ENCODE results near the gene MAG. TPM values are rescaled to one million over a fixed set of nuclear protein-coding genes. Genes with fewer than 3 reads are reported as not detected.
"Not testable (repeated sequence)": the region's sequence is repeated elsewhere in the genome, so short reads cannot be mapped to it uniquely, and the experiment has no call there.

The MAG gene
- total RNA-seq, 1 donor from 2014 or later = not detected

DNA sequence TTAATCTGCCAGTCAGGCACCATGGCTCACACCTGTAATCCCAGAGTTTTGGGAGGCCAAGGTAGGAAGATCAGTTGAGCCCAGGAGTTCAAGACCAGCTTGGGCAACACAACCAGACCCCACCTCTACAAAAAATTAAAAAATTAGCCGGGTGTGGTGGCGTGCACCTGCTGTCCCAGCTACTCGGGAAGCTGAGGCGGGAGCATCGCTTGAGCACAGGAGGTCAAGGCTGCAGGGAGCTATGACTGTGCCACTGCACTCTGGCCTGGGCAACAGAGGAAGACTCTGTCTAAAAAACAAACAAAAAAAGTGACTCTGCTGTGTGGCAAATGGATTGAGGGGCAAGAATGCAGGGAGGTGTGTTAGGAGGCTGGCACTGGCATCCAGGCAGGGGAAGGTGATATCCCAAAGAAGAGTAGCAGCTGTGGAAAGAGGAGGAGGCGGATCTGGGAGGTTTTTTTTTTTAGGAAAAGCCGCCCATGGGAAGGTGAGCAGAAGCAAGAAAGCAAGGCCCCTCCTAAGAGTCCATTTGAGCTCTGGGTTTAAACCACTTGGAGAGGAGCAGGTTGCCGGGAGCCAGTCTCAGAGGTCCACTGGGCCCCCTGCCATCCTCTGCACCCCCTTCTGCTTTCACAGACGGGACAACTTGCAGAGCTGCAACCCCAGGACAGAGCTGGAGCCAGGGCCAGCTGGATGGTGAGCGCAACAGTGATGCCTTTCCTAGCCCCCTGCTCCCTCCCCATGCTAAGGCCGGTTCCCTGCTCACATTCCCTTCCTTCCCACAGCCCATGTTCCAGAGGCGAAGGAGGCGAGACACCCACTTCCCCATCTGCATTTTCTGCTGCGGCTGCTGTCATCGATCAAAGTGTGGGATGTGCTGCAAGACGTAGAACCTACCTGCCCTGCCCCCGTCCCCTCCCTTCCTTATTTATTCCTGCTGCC is 7.5 kb upstream of the MAG start:
- Mint-ChIP-seq H3K36me3 (ENCODE audit: low read depth) (no peaks in the 10 kb centered on the region), H3K27ac (peak overlapping the region; percentile 23), H3K9me3 (no peaks in the 10 kb centered on the region), H3K4me3 (no peak overlapping the region), H3K4me1 (no peaks in the 10 kb centered on the region), H3K27me3 (peaks cover 18% of the 10 kb centered on the region)
- intact Hi-C loops (cut with micrococcal nuclease) = no loop called here
- no peak for DNase-seq

DNA sequence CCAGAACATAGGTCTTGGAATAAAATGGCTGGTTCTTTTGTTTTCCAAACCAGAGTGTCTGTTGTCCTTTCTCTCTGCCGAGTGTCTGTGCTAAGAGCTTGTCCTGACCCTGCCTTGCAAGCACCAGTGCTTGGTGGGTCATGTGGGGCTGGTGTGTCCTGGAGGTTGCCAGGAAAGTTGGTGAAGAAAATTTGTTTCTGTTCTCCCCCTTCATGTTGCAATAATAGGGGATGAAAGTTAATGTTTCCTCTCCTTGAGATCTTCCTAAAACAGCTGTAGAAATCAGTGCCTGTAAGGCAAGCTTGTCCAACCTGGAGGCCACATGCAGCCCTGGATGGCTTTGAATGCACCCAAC is 6.9 kb upstream of the MAG start:
- Mint-ChIP-seq H3K4me1 (no peaks in the 10 kb centered on the region), H3K9me3 (no peaks in the 10 kb centered on the region), H3K36me3 (ENCODE audit: low read depth) (no peaks in the 10 kb centered on the region), H3K27ac (no peak overlapping the region), H3K4me3 (no peak overlapping the region), H3K27me3 (peaks cover 18% of the 10 kb centered on the region)
- intact Hi-C loops (cut with micrococcal nuclease) = no loop called here
- no peak for DNase-seq

DNA sequence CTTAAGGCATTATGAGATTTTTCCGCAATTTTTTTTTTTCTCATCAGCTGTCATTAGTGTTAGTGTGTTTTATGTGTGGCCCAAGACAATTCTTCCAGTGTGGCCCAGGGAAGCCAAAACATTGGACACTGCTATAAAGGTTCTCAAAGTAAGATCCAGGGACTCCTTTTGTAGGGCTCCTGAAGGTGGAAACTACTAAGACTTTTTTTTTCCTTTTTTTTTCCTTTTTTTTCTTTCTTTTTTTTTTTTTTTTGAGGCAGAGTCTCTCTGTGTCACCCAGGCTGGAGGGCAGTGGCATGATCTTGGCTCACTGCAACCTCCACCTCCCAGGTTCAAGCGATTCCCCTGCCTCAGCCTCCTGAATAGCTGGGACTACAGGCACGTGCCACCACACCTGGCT is 6.5 kb upstream of the MAG start:
- H3K4me1 Mint-ChIP-seq; intact Hi-C loops (cut with micrococcal nuclease); H3K36me3 Mint-ChIP-seq (ENCODE audit: low read depth); DNase-seq; H3K4me3 Mint-ChIP-seq; H3K9me3 Mint-ChIP-seq; H3K27ac Mint-ChIP-seq: not testable (repeated sequence)
- H3K27me3 Mint-ChIP-seq = peaks cover 18% of the 10 kb centered on the region

DNA sequence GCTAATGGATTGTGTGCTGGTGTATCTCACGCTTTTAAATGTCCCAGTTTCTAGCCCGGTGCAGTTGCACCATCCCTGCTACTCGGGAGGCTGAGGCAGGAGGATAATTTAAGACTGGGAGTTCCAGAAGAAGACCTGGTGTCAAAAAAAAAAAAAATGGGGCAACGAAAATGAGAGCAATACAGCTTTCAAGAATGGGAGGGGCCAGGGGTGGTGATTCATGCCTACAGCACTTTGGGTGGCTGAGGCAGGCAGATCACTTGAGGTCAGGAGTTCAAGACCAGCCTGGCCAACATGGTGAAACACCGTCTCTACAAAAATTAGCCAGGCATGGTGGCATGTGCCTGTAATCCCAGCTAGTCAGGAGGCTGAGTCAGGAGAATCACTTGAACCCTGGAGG is 5.9 kb upstream of the MAG start:
- H3K9me3 Mint-ChIP-seq; H3K4me3 Mint-ChIP-seq; H3K27ac Mint-ChIP-seq; H3K4me1 Mint-ChIP-seq; H3K36me3 Mint-ChIP-seq (ENCODE audit: low read depth); intact Hi-C loops (cut with micrococcal nuclease); DNase-seq: not testable (repeated sequence)
- H3K27me3 Mint-ChIP-seq = peaks cover 18% of the 10 kb centered on the region

DNA sequence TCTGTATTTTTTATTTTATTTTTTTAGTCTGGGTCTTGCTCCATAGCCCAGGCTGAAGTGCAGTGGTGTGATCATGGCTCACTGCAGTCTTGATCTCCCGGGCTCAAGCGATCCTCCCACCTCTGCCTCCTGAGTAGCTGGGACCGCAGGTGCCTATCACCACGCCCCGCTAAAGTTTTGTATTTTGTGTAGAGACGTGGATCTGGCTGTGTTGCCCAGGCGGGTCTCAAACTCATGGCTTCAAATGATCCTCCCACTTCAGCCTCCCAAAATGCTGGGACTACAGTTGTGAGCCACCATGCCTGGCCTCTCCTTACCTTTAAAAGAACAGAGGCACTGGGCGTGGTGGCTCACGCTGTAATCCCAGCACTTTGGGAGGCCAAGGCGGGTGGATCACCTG is 4.2 kb upstream of the MAG start:
- Mint-ChIP-seq H3K4me3 (no peak overlapping the region), H3K4me1 (no peaks in the 10 kb centered on the region), H3K27ac (no peak overlapping the region), H3K36me3 (ENCODE audit: low read depth) (no peaks in the 10 kb centered on the region), H3K27me3 (peaks cover 14% of the 10 kb centered on the region), H3K9me3 (no peaks in the 10 kb centered on the region)
- no peak for DNase-seq
- intact Hi-C loops (cut with micrococcal nuclease) = no loop called here

DNA sequence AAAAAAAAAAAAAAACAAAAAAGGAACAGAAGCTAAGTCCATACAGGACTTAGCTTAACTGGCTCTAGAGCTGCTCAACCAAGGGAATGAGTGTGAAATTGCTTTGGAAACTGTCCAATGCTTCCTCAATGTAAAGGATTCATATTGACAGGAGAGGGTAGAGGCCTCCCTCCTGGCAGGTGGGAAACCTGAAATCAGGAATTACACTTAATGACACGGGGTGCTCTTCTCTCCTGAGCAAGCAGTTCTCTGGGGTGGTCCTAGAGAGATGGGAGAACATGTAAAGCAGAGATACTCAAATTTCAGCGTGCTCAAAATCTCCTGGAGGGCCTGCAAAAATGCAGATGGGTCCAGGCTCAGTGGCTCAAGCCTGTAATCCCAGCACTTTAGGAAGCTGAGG is 3.6 kb upstream of the MAG start:
- Mint-ChIP-seq H3K9me3 (no peaks in the 10 kb centered on the region), H3K27me3 (peaks cover 8% of the 10 kb centered on the region), H3K27ac (no peak overlapping the region), H3K4me3 (no peak overlapping the region), H3K4me1 (no peaks in the 10 kb centered on the region), H3K36me3 (ENCODE audit: low read depth) (no peaks in the 10 kb centered on the region)
- intact Hi-C loops (cut with micrococcal nuclease) = no loop called here
- DNase-seq = no peak

DNA sequence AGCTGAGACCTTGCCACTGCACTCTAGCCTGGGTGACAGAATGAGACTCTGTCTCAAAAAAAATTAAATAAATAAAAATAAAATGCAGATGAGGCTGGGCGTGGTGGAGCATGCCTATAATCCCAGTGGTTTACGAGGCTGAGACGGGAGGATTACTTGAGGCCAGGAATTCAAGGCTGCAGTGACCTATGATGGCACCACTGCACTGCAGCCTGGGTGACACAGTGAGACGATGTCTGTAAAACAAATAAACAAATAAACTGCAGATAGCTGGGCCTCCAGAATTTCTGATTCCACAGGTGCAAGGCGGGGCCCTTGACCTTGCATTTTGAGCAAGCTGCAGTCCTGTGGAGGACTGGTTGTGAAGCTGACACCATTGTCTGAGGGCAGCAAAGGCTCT is 3.1 kb upstream of the MAG start:
- intact Hi-C loops (cut with micrococcal nuclease) = no loop called here
- peaks cover 6% of the 10 kb centered on the region for H3K27me3 Mint-ChIP-seq
- no peak overlapping the region for H3K4me3 Mint-ChIP-seq
- no peaks in the 10 kb centered on the region for H3K36me3 Mint-ChIP-seq (ENCODE audit: low read depth)
- H3K4me1 Mint-ChIP-seq = no peaks in the 10 kb centered on the region
- H3K9me3 Mint-ChIP-seq = no peaks in the 10 kb centered on the region
- no peak overlapping the region for H3K27ac Mint-ChIP-seq
- DNase-seq = no peak

DNA sequence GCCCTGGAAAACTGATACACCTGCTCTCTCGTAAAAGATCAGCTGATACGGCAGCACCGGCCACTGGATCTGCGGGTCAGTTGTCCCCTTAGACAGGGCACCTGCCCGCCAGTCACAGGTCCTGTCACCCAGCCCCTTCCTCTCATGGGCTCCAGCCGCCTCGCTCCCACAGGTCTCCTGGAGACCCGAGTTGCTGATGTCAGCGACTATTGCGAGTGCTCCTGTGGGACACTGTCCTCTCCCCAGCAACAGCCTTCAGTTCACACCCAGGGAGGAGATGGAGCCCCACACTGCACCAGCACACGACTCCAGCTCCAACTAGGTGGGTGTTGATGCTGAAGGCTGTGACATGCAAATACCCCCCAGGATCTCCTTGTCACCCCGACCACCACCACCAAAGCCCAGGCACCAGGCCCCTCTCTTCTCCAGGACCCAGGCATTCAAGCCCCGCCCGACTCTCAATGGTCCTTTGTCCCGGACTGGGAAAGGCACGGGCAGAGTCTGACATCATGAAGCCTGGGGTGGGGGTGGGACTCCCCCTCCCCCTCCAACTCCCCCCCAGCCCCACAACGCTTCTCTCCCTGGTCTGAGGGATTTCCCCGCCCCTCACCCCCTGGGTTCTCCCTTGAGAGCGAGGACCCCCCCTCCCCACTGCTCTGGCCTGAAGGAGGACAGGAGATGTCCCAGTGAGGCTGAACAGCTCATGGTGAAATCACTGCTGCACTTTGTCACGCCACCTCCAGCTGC is 1.4 kb upstream of the MAG start:
- Mint-ChIP-seq H3K9me3 (no peaks in the 10 kb centered on the region), H3K27me3 (peaks cover 4% of the 10 kb centered on the region), H3K27ac (no peak overlapping the region), H3K4me1 (no peaks in the 10 kb centered on the region), H3K36me3 (ENCODE audit: low read depth) (no peaks in the 10 kb centered on the region), H3K4me3 (no peak overlapping the region)
- no peak for DNase-seq
- intact Hi-C loops (cut with micrococcal nuclease) = no loop called here

DNA sequence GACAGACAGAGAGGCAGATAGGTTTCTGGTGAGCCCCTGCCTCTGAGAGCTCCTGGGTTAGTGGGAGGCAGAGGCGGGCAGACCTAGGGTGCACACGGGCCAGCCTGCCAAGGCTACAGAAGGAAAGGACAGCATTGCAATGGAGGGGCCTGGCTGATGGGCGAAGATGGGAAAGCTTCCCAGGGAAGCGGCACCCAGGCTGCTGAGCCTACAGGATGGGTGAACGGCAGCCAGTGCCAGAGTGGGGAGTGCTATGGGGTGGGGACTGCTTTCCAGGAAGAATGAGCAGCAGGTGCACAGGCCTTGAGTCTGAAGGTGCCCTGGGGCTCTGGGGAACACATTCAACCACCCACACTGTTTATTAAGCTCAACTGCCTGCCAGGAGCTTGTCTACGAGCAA is 702 bp upstream of the MAG start:
- Mint-ChIP-seq H3K27me3 (peaks cover 4% of the 10 kb centered on the region), H3K9me3 (no peaks in the 10 kb centered on the region), H3K36me3 (ENCODE audit: low read depth) (no peaks in the 10 kb centered on the region), H3K4me3 (no peak overlapping the region), H3K27ac (no peak overlapping the region), H3K4me1 (peaks cover 7% of the 10 kb centered on the region)
- no peak for DNase-seq
- intact Hi-C loops (cut with micrococcal nuclease) = no loop called here

DNA sequence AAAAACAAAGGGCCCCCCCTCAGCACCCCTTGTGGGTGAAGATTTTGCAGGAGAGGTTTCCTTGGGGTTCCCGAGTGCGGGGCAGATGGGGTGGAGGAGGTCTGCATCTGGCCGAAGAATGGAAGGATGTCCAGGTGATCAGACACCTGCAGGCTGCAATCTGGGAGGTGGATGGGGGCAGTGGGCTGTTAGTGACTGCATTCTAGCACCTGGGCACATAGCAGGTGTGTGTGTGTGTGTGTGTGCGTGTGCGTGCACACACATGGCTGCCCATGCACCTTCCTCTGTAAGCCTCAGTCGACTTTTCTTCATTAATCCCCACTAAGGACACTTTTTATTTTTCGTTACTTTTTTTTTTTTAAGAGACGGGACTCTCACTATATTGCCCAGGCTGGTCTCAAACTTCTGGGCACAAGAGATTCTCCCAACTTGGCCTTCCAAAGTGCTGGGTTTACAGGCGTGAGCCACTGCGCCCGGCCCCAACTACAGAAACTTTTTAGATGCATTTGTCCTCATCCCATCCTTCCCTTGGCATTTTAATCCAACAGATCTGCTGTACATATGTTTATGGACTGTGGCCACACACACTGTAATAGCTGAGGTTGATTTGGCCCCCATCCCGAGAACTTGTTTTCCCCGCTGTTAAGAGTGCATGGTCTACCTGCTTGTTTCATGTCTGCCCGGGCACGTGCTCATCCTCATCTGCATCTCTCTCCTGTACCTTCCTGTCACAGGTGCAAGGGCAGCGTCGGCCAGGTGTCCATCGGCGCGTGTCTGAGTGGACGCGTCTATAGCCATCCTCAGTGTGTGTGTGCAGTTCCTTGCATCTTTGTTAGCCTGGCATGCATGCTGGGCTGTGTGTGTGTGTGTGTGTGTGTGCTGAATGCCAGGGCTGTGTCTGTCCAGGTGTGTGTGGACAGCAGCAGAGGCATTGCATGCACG is 731 bp downstream of the MAG start:
- Mint-ChIP-seq H3K9me3 (no peaks in the 10 kb centered on the region), H3K27ac (no peak overlapping the region), H3K27me3 (peaks cover 4% of the 10 kb centered on the region), H3K36me3 (ENCODE audit: low read depth) (no peaks in the 10 kb centered on the region), H3K4me3 (no peak overlapping the region), H3K4me1 (peaks cover 7% of the 10 kb centered on the region)
- intact Hi-C loops (cut with micrococcal nuclease) = no loop called here
- no peak for DNase-seq

DNA sequence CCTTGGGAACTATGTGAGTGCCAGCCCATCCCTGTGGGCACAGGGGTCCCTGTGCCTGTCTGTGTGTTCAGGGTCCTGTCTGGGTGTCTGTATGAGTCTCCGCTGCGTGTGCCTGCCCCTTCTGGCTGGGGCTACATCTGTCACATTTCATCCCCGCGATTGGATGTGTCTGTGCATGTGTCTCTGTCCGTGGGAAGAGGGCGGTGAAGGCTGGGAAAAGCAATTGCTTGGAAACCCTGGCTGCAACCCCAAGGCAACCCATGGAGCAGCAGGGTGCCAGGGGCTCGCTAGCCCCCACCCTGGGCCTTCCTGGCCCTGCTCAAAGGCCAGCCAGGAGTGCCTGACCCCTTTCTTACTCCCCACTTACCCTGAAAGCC is 1.4 kb downstream of the MAG start:
- intact Hi-C loops (cut with micrococcal nuclease) = no loop called here
- Mint-ChIP-seq H3K27ac (no peak overlapping the region), H3K36me3 (ENCODE audit: low read depth) (no peaks in the 10 kb centered on the region), H3K4me3 (no peak overlapping the region), H3K27me3 (peaks cover 4% of the 10 kb centered on the region), H3K4me1 (peaks cover 7% of the 10 kb centered on the region), H3K9me3 (no peaks in the 10 kb centered on the region)
- DNase-seq = no peak

DNA sequence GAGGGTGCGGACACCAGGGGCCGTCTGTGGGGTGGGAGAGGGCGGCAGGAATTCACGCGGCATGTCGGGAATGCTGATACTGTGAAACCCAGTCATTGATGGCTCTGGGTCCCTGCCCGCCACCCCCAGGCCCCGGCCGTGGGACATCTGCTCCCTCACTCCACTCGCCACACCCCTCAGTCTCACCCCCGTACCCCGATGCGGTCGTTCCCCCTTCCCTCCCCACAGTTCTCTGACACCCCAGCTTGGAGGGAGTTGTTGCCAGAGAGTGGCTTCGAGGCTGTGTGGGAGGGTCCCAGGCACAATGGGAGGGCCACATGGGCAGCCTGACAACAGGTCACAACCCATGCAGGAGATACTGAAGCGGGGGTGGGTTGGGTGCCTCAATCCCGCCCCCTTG is 1.8 kb downstream of the MAG start:
- H3K4me1 Mint-ChIP-seq = peaks cover 7% of the 10 kb centered on the region
- intact Hi-C loops (cut with micrococcal nuclease) = no loop called here
- no peak overlapping the region for H3K4me3 Mint-ChIP-seq
- H3K36me3 Mint-ChIP-seq (ENCODE audit: low read depth) = no peaks in the 10 kb centered on the region
- DNase-seq = no peak
- no peak overlapping the region for H3K27ac Mint-ChIP-seq
- peaks cover 4% of the 10 kb centered on the region for H3K27me3 Mint-ChIP-seq
- H3K9me3 Mint-ChIP-seq = no peaks in the 10 kb centered on the region

DNA sequence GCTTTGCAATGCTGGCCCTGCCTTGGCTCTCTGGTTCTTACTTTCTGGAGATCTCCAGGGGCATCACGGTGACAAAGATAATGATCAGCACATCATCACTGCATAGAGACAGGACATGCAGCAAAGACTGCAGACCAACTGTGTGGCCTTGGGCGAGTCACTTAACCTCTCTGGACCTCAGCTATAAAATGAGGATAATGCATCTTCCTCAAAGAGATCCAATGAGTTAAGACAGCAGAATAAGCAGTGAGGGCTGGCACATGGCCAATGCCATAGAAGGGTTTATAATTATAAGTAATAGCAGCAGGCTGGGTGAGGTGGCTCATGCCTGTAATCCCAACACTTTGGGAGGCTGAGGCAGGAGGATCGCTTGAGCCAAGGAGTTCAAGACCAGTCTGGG is 2.4 kb downstream of the MAG start:
- Mint-ChIP-seq H3K4me1 (peaks cover 7% of the 10 kb centered on the region), H3K27me3 (peaks cover 4% of the 10 kb centered on the region), H3K36me3 (ENCODE audit: low read depth) (no peaks in the 10 kb centered on the region), H3K27ac (no peak overlapping the region), H3K4me3 (no peak overlapping the region), H3K9me3 (no peaks in the 10 kb centered on the region)
- DNase-seq = no peak
- intact Hi-C loops (cut with micrococcal nuclease) = no loop called here

All from activated CD4-positive, alpha-beta T cell treated with anti-CD3 and anti-CD28 coated beads, Interleukin-2, amount 10 ng/mL, durations not matched to agents 24 days and 14 days (primary cell).